Sigmoid colon (tissue), 4 donors: ENCODE results near the gene MRPL47.

Source experiments
- CTCF ChIP-seq, 4 experiments: fragments of 450-650 bp in 3 of 4; fragments of 200-600 bp in 1 of 4; IDR thresholded peaks; one replicate each; pipeline ENCODE4 v1.5.1; 2016 to 2019; ENCODE audit warnings: antibody characterized with exemption in 4 of 4, mild to moderate bottlenecking in 3 of 4, moderate library complexity in 2 of 4
- EP300 ChIP-seq, 4 donors: sonication (generic); formaldehyde crosslinking; IDR thresholded peaks; one replicate each; pipeline ENCODE4 v1.6.1; 2017; ENCODE audit warnings: antibody characterized with exemption in 4 of 4
- POLR2A ChIP-seq, 2 donors: fragments of 450-650 bp; IDR thresholded peaks; one replicate each; pipeline ENCODE4 v1.6.1; 2016; ENCODE audit warnings: antibody characterized with exemption in 2 of 2, mild to moderate bottlenecking in 2 of 2, moderate library complexity in 2 of 2
- POLR2AphosphoS5 ChIP-seq, 4 donors: sonication (generic); formaldehyde crosslinking; IDR thresholded peaks; one replicate each; pipeline ENCODE4 v1.6.1; 2017; ENCODE audit warnings: antibody characterized with exemption in 4 of 4

- TF ChIP-seq POLR2A (IDR thresholded peaks at IDR 0.05) (no peak), CTCF (IDR thresholded peaks at IDR 0.05) (no peak), POLR2AphosphoS5 (IDR thresholded peaks at IDR 0.05) (no peak), EP300 (IDR thresholded peaks at IDR 0.05) (no peak)
These were observed 62.8 kb downstream of the MRPL47 start for GRCh38 chr3:179541596-179541995.
